K562 (cell line): ENCODE results near the gene SLC16A13. TPM values are rescaled to one million over a fixed set of nuclear protein-coding genes. Genes with fewer than 3 reads are reported as not detected.

Experiments
- ATAC-seq: fragments of 200-7000 bp; cut with Tn5 transposase; 3 replicates; pipeline ENCODE4 v1.9.1; 2020; ENCODE audit warnings: moderate library complexity
- BruUV-seq: library from RNA; stranded (reverse); fragments of 400-500 nt; replicated peaks from 2 replicates; lab custom pipeline; 2021; lab: Mats Ljungman, UMichigan
- CTCF ChIA-PET: fragments of 300-600 bp; formaldehyde crosslinking; extraction: SDS; loops from one replicate; lab custom pipeline; 2021; ENCODE audit warnings: low intra/inter-chr PET ratio; lab: Yijun Ruan, JAX
- POLR2A ChIA-PET: fragments of 300-600, 350-650 bp; sonication (Branson Sonifier 250); formaldehyde crosslinking; extraction: SDS; loops from one replicate; lab custom pipeline; 2021; ENCODE audit warnings: antibody characterized with exemption, inconsistent platforms; lab: Yijun Ruan, JAX
- DNase-seq, 4 experiments: peaks; one replicate each; pipeline versions ENCODE4 v3.0.0 to v3.0.0-alpha.2; 2011 to 2018; ENCODE audit warnings: low spot score in 3 of 4, mixed read lengths in 3 of 4; ENCODE audit errors: extremely low read depth in 1 of 4
- FAIRE-seq: peaks from 2 replicates; lab custom pipeline; 2011; peaks lifted over from hg19 to GRCh38; lab: Jason Lieb, UNC
- H2AFZ ChIP-seq: 2 replicates; pipeline ENCODE4 v1.6.0; 2011; ENCODE audit warnings: low read depth, low read length, control low read depth, inconsistent platforms
- H3K27ac ChIP-seq: fragments of 200-600 bp; 3 replicates; pipeline ENCODE4 v1.8.0; 2011; ENCODE audit warnings: low read depth, mild to moderate bottlenecking, control low read depth, inconsistent platforms, low read length, moderate library complexity, mixed read lengths; ENCODE audit errors: extremely low read depth
- H3K27me3 ChIP-seq, 2 experiments: fragments of 300-600 bp in 1 of 2; 2 replicates in 1 of 2; 3 replicates in 1 of 2; pipeline versions ENCODE4 v1.6.0 to v1.8.0; 2011; ENCODE audit warnings: inconsistent platforms in 2 of 2, low read length in 2 of 2, mild to moderate bottlenecking in 1 of 2, mixed read lengths in 1 of 2, moderate library complexity in 1 of 2; ENCODE audit not compliant: control insufficient read depth in 2 of 2, insufficient read depth in 2 of 2
- H3K36me3 ChIP-seq: fragments of 300-600 bp; 3 replicates; pipeline ENCODE4 v1.8.0; 2011; ENCODE audit warnings: mild to moderate bottlenecking, low read length, inconsistent platforms; ENCODE audit not compliant: control insufficient read depth, insufficient read depth
- H3K4me1 ChIP-seq, 2 experiments: fragments of 200-600 bp in 1 of 2; replicated peaks in 1 of 2; 2 replicates in 1 of 2; 3 replicates in 1 of 2; pipeline versions ENCODE4 v1.5.1 to v1.8.0; 2011; ENCODE audit warnings: inconsistent platforms in 2 of 2, low read length in 2 of 2, mild to moderate bottlenecking in 1 of 2, mixed read lengths in 1 of 2, moderate library complexity in 1 of 2; ENCODE audit not compliant: control insufficient read depth in 2 of 2, insufficient read depth in 2 of 2
- H3K4me2 ChIP-seq: 2 replicates; pipeline ENCODE4 v1.6.1; 2011; ENCODE audit warnings: low read length, control low read depth, inconsistent platforms, mixed read lengths; ENCODE audit not compliant: insufficient read depth
- H3K4me3 ChIP-seq: fragments of 200-600 bp; sonication (generic), shearing (Covaris generic); 2 replicates; pipeline ENCODE4 v1.5.1; 2016; ENCODE audit warnings: control low read depth, inconsistent platforms
- H3K79me2 ChIP-seq: fragments of 200-600 bp; 3 replicates; pipeline ENCODE4 v1.8.0; 2011; ENCODE audit warnings: low read length, inconsistent platforms; ENCODE audit not compliant: control insufficient read depth, insufficient read depth
- H3K9ac ChIP-seq, 2 experiments: 2 replicates each; pipeline versions ENCODE4 v1.6.0 to v1.6.1; 2011; ENCODE audit warnings: low read depth in 2 of 2, low read length in 2 of 2, control low read depth in 1 of 2, inconsistent platforms in 1 of 2, mild to moderate bottlenecking in 1 of 2, mixed read lengths in 1 of 2; ENCODE audit not compliant: insufficient read depth in 1 of 2
- H3K9me1 ChIP-seq: one replicate; pipeline ENCODE4 v1.6.0; 2011; ENCODE audit warnings: inconsistent platforms, mild to moderate bottlenecking, low read length, moderate library complexity; ENCODE audit not compliant: control insufficient read depth, insufficient read depth
- H3K9me3 ChIP-seq: replicated peaks from 2 replicates; pipeline ENCODE4 v1.5.1; 2011; ENCODE audit warnings: low read depth, low read length, inconsistent platforms; ENCODE audit not compliant: control insufficient read depth, insufficient read depth
- H4K20me1 ChIP-seq: replicated peaks from 2 replicates; pipeline ENCODE4 v1.6.1; 2011; ENCODE audit warnings: low read length, inconsistent platforms, mixed read lengths; ENCODE audit not compliant: control insufficient read depth, insufficient read depth
- L3MBTL2 ChIP-seq: fragments of 450-650 bp; IDR thresholded peaks from 2 replicates; pipeline ENCODE4 v1.6.1; 2016; ENCODE audit warnings: mild to moderate bottlenecking, moderate library complexity
- MECOM ChIP-seq: fragments of 250-450 bp; sonication (Bioruptor Pico); IDR thresholded peaks from 2 replicates; pipeline ENCODE4 v1.8.0; 2022; ENCODE audit warnings: inconsistent platforms
- NFE2L1 ChIP-seq: fragments of 450-650 bp; IDR thresholded peaks from 2 replicates; pipeline ENCODE4 v1.6.1; 2016; ENCODE audit warnings: missing genetic modification characterization, low read depth, mild to moderate bottlenecking, missing compliant biosample characterization, moderate library complexity, borderline replicate concordance
- PHF21A ChIP-seq: fragments of 450-650 bp; IDR thresholded peaks from 2 replicates; pipeline ENCODE4 v1.6.1; 2017; ENCODE audit warnings: low read depth, borderline replicate concordance
- PHTF2 ChIP-seq: fragments of 250-450 bp; sonication (Bioruptor Pico); IDR thresholded peaks from 2 replicates; pipeline ENCODE4 v1.5.0; 2021; ENCODE audit warnings: mild to moderate bottlenecking
- ZKSCAN8 ChIP-seq: fragments of 200-800 bp; sonication (Bioruptor generic); IDR thresholded peaks from 2 replicates; pipeline ENCODE4 v1.6.1; 2016; ENCODE audit warnings: missing genetic modification characterization, missing compliant biosample characterization
- WGBS: fragments of 100-300 bp; shearing (Covaris generic); methylation state at CpG from one replicate; pipeline ENCODE4 v1.1.6; 2016; ENCODE audit warnings: low coverage, mixed read lengths; ENCODE audit not compliant: insufficient coverage; ENCODE audit errors: missing lambda C conversion rate; 5-methylcytosine and 5-hydroxymethylcytosine counted together
- in situ Hi-C: fragments of 300-500 bp; cut with MboI; formaldehyde crosslinking; loops from 4 replicates; pipeline ENCODE4 v1.15.0; 2018; ENCODE audit warnings: inconsistent platforms, mixed read lengths
- intact Hi-C: fragments of 100-400 bp; cut with micrococcal nuclease; formaldehyde crosslinking; loops from 2 replicates; pipeline ENCODE4 v1.14.2; 2022
- polyA plus RNA-seq, 8 experiments: library from polyadenylated mRNA; depleted of rRNA in 4 of 8; stranded (reverse) in 5 of 8; unstranded in 3 of 8; fragments of >200 nt; fragmentation: Nextera tagmentation in 2 of 8; fragmentation: Illumina TruSeq in 1 of 8; extraction: Ambion mirVana in 2 of 8; extraction: Trizol in 1 of 8; gene quantifications; 2 replicates each; pipeline versions ENCODE4 v1.2.1 to v1.2.3, GENCODE V29; 2011 to 2014; ENCODE audit warnings: inconsistent platforms in 1 of 8, missing spikeins in 1 of 8
- total RNA-seq, 7 experiments: library from RNA; depleted of rRNA in 6 of 7; stranded (reverse); fragments of >200 nt in 6 of 7; fragmentation: Illumina TruSeq in 2 of 7; extraction: Trizol in 2 of 7; gene quantifications; 2 replicates each; pipeline versions ENCODE4 v1.2.1 to v1.2.3, GENCODE V29; 2011 to 2021; ENCODE audit warnings: low replicate concordance in 1 of 7
- TF ChIP-seq, protein P1 (sequence below): sonication (generic); formaldehyde crosslinking; IDR thresholded peaks from 2 replicates; pipeline ENCODE4 v1.9.0; 2022; ENCODE audit warnings: mild to moderate bottlenecking, missing genetic modification reagents
- TF ChIP-seq, protein P2 (sequence below), 3 experiments: fragments of 200-800 bp in 1 of 3; sonication (Bioruptor generic) in 1 of 3; sonication (generic) in 1 of 3; formaldehyde crosslinking in 1 of 3; IDR thresholded peaks; 2 replicates each; pipeline versions ENCODE4 v1.6.1 to v1.8.0; 2016 to 2022; ENCODE audit warnings: mild to moderate bottlenecking in 2 of 3, missing compliant biosample characterization in 2 of 3, missing genetic modification characterization in 2 of 3, missing genetic modification reagents in 1 of 3
- TF ChIP-seq, protein P3 (sequence below): fragments of 450-650 bp; IDR thresholded peaks from 2 replicates; pipeline ENCODE4 v1.6.1; 2016; ENCODE audit warnings: missing biosample characterization, missing genetic modification characterization

Gene SLC16A13
- total and polyA plus RNA-seq, 9 of the 15 experiments (the other 6 are each of a cell fraction or from before 2014, with no cell fraction given): 0.04 to 5.6 (median 0.87) TPM

DNA sequence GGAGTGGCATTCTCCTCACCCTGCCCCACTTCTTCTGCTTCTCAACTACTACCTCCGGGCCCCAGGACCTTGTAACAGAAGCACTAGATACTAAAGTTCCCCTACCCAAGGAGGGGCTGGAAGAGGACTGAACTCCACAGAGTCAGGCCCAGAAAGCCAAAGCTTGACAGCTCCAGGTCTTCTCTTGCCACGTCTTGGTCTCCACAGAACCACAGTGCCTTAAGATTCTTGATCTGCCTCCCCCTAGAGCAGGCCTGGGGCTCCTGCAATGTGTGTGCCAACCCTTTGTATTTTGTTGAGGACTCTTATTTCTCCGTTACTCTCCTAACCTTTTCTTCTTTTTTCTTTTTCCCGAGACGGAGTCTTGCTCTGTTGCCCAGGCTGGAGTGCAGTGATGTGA, 4.0 kb downstream of the SLC16A13 start:
- Histone ChIP-seq H3K9me1 (no peaks in the 10 kb centered on the region), H3K27me3 (no peaks in the 10 kb centered on the region), H3K9ac (no peak overlapping the region), H3K4me2 (no peak overlapping the region), H3K4me1 (peaks cover 9 to 43% of the 10 kb centered on the region in 2 experiments; a peak in 4 of 5 replicates), H3K9me3 (no peaks in the 10 kb centered on the region)
- no peak for ATAC-seq
- CTCF ChIA-PET: no interaction called here
- no peak for DNase-seq
- in situ Hi-C loops: loop anchor here (10.0 to 25.0 kb wide), 2 partner anchors 295 to 522 kb away; partner anchors contain the start of genes ACAP1, SENP3 and TNFSF13
- TF ChIP-seq PHTF2 (CRISPR knock-in tag) (no peak), ZKSCAN8 (CRISPR knock-in tag) (no peak), L3MBTL2 (no peak)
- TF ChIP-seq, all 486 proteins: peak for 0
- FAIRE-seq: no peak
- no peak overlapping the region for H3K4me3 ChIP-seq
- no peaks in the 10 kb centered on the region for H3K36me3 ChIP-seq
- peaks cover 19% of the 10 kb centered on the region for H3K79me2 ChIP-seq
- no peak overlapping the region for H2AFZ ChIP-seq
- WGBS: 80% methylated on average over 3 of the region's 5 CpGs
- POLR2A ChIA-PET: no interaction called here
- intact Hi-C loops: no loop called here
- no peak overlapping the region for H3K27ac ChIP-seq
- no peaks in the 10 kb centered on the region for H4K20me1 ChIP-seq
- BruUV-seq: no TSS peak

DNA sequence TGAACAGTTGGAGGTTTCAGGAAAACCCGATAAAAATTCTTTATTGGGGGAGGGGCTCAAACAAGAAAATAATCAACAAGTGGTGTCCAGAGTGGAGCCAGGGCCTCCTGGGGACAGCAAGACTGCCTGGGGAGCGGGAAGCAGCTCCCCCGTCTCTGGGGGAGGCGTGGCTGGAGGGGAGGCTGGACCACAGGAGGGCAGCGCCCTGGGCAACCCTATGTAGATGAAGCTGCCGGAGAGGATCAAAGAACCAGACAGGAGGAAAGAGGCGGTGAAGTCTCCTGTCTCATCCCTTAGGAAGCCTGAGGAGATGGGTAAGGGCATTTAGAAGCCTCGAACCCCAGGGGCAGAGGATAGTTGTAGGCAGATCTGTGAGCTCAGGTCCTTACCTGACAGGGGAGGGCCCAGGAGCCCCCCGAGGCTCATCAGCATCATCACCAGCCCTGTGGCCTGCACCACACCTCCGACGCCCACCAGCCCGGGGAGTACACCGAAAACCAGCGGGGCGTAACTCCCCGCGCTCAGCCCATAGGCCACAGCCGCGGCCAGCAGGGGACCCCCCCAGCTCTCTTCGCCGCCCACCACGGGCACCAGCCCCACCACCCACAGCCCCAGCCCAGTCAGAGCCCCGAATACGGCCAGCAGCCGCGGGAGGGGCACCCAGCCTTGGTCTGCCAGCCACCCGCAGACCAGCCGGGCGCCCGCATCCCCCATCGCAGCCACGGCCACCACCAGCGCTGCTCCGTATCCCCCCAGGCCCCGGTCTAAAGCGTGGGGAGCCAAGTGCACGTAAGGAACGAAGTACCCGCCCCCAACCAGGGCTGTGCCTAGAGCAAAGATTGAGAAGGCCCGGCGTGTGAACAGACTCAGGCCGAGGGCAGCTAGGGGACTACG, 6.0 kb downstream of the SLC16A13 start:
- in situ Hi-C loops (loop anchor here (10.0 to 25.0 kb wide), 2 partner anchors 293 to 520 kb away; partner anchors contain the start of genes ACAP1, SENP3 and TNFSF13), intact Hi-C loops (no loop called here)
- Histone ChIP-seq H4K20me1 (no peaks in the 10 kb centered on the region), H2AFZ (no peak overlapping the region), H3K4me3 (no peak overlapping the region), H3K9me3 (no peaks in the 10 kb centered on the region), H3K27me3 (no peaks in the 10 kb centered on the region), H3K4me1 (peaks cover 6 to 33% of the 10 kb centered on the region in 2 experiments; a peak in 4 of 5 replicates), H3K4me2 (no peak overlapping the region), H3K27ac (no peak overlapping the region), H3K79me2 (0 out of 3 replicates have a peak, but pooled peaks cover under 1% of the 10 kb centered on the region), H3K36me3 (no peaks in the 10 kb centered on the region), H3K9me1 (no peaks in the 10 kb centered on the region), H3K9ac (no peak overlapping the region)
- TF ChIP-seq, protein P1, sequence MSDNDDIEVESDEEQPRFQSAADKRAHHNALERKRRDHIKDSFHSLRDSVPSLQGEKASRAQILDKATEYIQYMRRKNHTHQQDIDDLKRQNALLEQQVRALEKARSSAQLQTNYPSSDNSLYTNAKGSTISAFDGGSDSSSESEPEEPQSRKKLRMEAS (CRISPR knock-in tag): no peak
- TF ChIP-seq, protein P2, sequence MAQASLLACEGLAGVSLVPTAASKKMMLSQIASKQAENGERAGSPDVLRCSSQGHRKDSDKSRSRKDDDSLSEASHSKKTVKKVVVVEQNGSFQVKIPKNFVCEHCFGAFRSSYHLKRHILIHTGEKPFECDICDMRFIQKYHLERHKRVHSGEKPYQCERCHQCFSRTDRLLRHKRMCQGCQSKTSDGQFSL (CRISPR knock-in tag; IDR thresholded peaks at IDR 0.05): no peak
- TF ChIP-seq, protein P2 (tag; IDR thresholded peaks at IDR 0.05): no peak
- TF ChIP-seq NFE2L1 (tag): no peak
- no peak for TF ChIP-seq PHF21A
- TF ChIP-seq, protein P3, sequence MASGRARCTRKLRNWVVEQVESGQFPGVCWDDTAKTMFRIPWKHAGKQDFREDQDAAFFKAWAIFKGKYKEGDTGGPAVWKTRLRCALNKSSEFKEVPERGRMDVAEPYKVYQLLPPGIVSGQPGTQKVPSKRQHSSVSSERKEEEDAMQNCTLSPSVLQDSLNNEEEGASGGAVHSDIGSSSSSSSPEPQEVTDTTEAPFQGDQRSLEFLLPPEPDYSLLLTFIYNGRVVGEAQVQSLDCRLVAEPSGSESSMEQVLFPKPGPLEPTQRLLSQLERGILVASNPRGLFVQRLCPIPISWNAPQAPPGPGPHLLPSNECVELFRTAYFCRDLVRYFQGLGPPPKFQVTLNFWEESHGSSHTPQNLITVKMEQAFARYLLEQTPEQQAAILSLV (tag): no peak
- no peak for TF ChIP-seq MECOM (CRISPR knock-in tag)
- BruUV-seq: no TSS peak
- ATAC-seq (no peak), FAIRE-seq (no peak), DNase-seq (no peak)
- WGBS: 54% methylated on average over 11 of the region's 43 CpGs
- ChIA-PET POLR2A (interaction anchor here (0.6 kb wide), 1 partner anchor 123 kb away, joined by 4 read pairs; no protein-coding TSS in a partner anchor), CTCF (no interaction called here)
